A673 (cell line): ENCODE data around the gene BHMT.

Experiments used
- EZH2 ChIP-seq: fragments of 200-600 bp; sonication (generic); IDR thresholded peaks from 2 replicates; pipeline ENCODE4 v1.6.1; 2017; ENCODE audit warnings: borderline replicate concordance, low read depth, mild to moderate bottlenecking, mixed read lengths, antibody characterized with exemption, low read length; ENCODE audit not compliant: poor library complexity, severe bottlenecking
- TF ChIP-seq, protein P1 (sequence below): fragments of 300-800, 200-600 bp; sonication (generic); conservative IDR thresholded peaks from 2 replicates; pipeline ENCODE4 v1.5.1; 2017; ENCODE audit warnings: low read depth, mild to moderate bottlenecking, antibody characterized with exemption, low read length, moderate library complexity, mixed read lengths

- TF ChIP-seq, protein P1, sequence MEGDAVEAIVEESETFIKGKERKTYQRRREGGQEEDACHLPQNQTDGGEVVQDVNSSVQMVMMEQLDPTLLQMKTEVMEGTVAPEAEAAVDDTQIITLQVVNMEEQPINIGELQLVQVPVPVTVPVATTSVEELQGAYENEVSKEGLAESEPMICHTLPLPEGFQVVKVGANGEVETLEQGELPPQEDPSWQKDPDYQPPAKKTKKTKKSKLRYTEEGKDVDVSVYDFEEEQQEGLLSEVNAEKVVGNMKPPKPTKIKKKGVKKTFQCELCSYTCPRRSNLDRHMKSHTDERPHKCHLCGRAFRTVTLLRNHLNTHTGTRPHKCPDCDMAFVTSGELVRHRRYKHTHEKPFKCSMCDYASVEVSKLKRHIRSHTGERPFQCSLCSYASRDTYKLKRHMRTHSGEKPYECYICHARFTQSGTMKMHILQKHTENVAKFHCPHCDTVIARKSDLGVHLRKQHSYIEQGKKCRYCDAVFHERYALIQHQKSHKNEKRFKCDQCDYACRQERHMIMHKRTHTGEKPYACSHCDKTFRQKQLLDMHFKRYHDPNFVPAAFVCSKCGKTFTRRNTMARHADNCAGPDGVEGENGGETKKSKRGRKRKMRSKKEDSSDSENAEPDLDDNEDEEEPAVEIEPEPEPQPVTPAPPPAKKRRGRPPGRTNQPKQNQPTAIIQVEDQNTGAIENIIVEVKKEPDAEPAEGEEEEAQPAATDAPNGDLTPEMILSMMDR, result no peak
- no peak for TF ChIP-seq EZH2
Observed at GRCh38 chr5:79120221-79120620, 8.6 kb downstream of the BHMT start.
